Liver (tissue), 9 donors: ENCODE measurements around the gene TWIST1. TPM values are rescaled to one million over a fixed set of nuclear protein-coding genes. Genes with fewer than 3 reads are reported as not detected.

Experiments
- DNase-seq: peaks from one replicate; pipeline ENCODE4 v3.0.0-alpha.2; 2017; ENCODE audit warnings: low spot score
- H3K27ac ChIP-seq, 2 donors: one replicate each; pipeline ENCODE4 v1.7.0; 2013; ENCODE audit warnings: inconsistent platforms in 2 of 2, low read length in 2 of 2, control low read depth in 1 of 2, low read depth in 1 of 2, mild to moderate bottlenecking in 1 of 2
- H3K27me3 ChIP-seq, 4 donors: one replicate each; pipeline versions ENCODE4 v1.6.1 to v1.7.0; 2013; ENCODE audit warnings: low read length in 3 of 4, inconsistent platforms in 1 of 4, mild to moderate bottlenecking in 1 of 4, moderate library complexity in 1 of 4; ENCODE audit not compliant: control insufficient read depth in 4 of 4, insufficient read depth in 4 of 4
- H3K36me3 ChIP-seq, 4 donors: one replicate each; pipeline versions ENCODE4 v1.6.1 to v1.7.0; 2013; ENCODE audit warnings: low read length in 3 of 4, mild to moderate bottlenecking in 3 of 4, low read depth in 1 of 4, moderate library complexity in 1 of 4; ENCODE audit not compliant: control insufficient read depth in 4 of 4, insufficient read depth in 3 of 4
- H3K4me1 ChIP-seq, 4 donors: one replicate each; pipeline versions ENCODE4 v1.6.1 to v1.7.0; 2013; ENCODE audit warnings: low read length in 3 of 4, mild to moderate bottlenecking in 3 of 4, moderate library complexity in 1 of 4; ENCODE audit not compliant: control insufficient read depth in 4 of 4, insufficient read depth in 4 of 4
- H3K4me3 ChIP-seq, 3 donors: one replicate each; pipeline versions ENCODE4 v1.6.1 to v1.7.0; 2013; ENCODE audit warnings: low read length in 3 of 3, control low read depth in 1 of 3, low read depth in 1 of 3, mild to moderate bottlenecking in 1 of 3
- H3K9ac ChIP-seq, 2 donors: one replicate each; pipeline ENCODE4 v1.7.0; 2013; ENCODE audit warnings: low read length in 2 of 2, mild to moderate bottlenecking in 2 of 2, moderate library complexity in 2 of 2, control low read depth in 1 of 2, low read depth in 1 of 2
- H3K9me3 ChIP-seq, 4 donors: one replicate each; pipeline versions ENCODE4 v1.6.1 to v1.7.0; 2013; ENCODE audit warnings: low read length in 3 of 4; ENCODE audit not compliant: control insufficient read depth in 4 of 4
- EGR1 ChIP-seq, 2 donors: IDR thresholded peaks; 2 replicates each; pipeline ENCODE4 v1.6.1; 2016 to 2018; ENCODE audit warnings: antibody characterized with exemption in 2 of 2, low read depth in 2 of 2
- FOXA1 ChIP-seq: IDR thresholded peaks from 2 replicates; pipeline ENCODE4 v1.6.1; 2016; ENCODE audit warnings: antibody characterized with exemption
- FOXA2 ChIP-seq: IDR thresholded peaks from 2 replicates; pipeline ENCODE4 v1.6.1; 2016; ENCODE audit warnings: antibody characterized with exemption
- GABPA ChIP-seq, 2 donors: IDR thresholded peaks in 1 of 2; conservative IDR thresholded peaks in 1 of 2; 2 replicates each; pipeline ENCODE4 v1.6.1; 2016; ENCODE audit warnings: antibody characterized with exemption in 2 of 2, mild to moderate bottlenecking in 1 of 2, moderate library complexity in 1 of 2
- HNF4A ChIP-seq, 2 donors: conservative IDR thresholded peaks; 2 replicates each; pipeline ENCODE4 v1.6.1; 2016; ENCODE audit warnings: antibody characterized with exemption in 2 of 2, mild to moderate bottlenecking in 2 of 2
- HNF4G ChIP-seq: IDR thresholded peaks from 2 replicates; pipeline ENCODE4 v1.6.1; 2016; ENCODE audit warnings: antibody characterized with exemption
- JUND ChIP-seq, 2 donors: IDR thresholded peaks; 2 replicates each; pipeline ENCODE4 v1.6.1; 2016; ENCODE audit warnings: antibody characterized with exemption in 2 of 2
- MAX ChIP-seq: IDR thresholded peaks from 2 replicates; pipeline ENCODE4 v1.6.1; 2016; ENCODE audit warnings: antibody characterized with exemption
- NR2F2 ChIP-seq: IDR thresholded peaks from 2 replicates; pipeline ENCODE4 v1.6.1; 2016; ENCODE audit warnings: antibody characterized with exemption
- RAD21 ChIP-seq, 2 donors: IDR thresholded peaks; 2 replicates each; pipeline ENCODE4 v1.6.1; 2016; ENCODE audit warnings: antibody characterized with exemption in 2 of 2, mild to moderate bottlenecking in 2 of 2
- REST ChIP-seq: IDR thresholded peaks from 2 replicates; pipeline ENCODE4 v1.6.1; 2016; ENCODE audit warnings: antibody characterized with exemption, mild to moderate bottlenecking
- RXRA ChIP-seq, 2 donors: IDR thresholded peaks; 2 replicates each; pipeline ENCODE4 v1.6.1; 2017 to 2018; ENCODE audit warnings: antibody characterized with exemption in 2 of 2, mild to moderate bottlenecking in 1 of 2
- SP1 ChIP-seq: IDR thresholded peaks from 2 replicates; pipeline ENCODE4 v1.6.1; 2018; ENCODE audit warnings: antibody characterized with exemption, mild to moderate bottlenecking
- TAF1 ChIP-seq: conservative IDR thresholded peaks from 2 replicates; pipeline ENCODE4 v1.6.1; 2016; ENCODE audit warnings: antibody characterized with exemption, mild to moderate bottlenecking
- YY1 ChIP-seq: IDR thresholded peaks from 2 replicates; pipeline ENCODE4 v1.6.1; 2016; ENCODE audit warnings: antibody characterized with exemption, mild to moderate bottlenecking
- WGBS: extraction: QIAGEN DNeasy Blood & Tissue Kit; methylation state at CpG from one replicate; pipeline ENCODE4 v1.1.7; 2013; 5-methylcytosine and 5-hydroxymethylcytosine counted together
- polyA plus RNA-seq, 2 donors: library from polyadenylated mRNA; stranded (reverse) in 1 of 2; unstranded in 1 of 2; fragments of 200-250 nt in 1 of 2; fragments of >200 nt in 1 of 2; fragmentation: Nextera tagmentation in 1 of 2; extraction: Ambion mirVana in 1 of 2; gene quantifications; one replicate each; pipeline versions ENCODE4 v1.2.1 to v1.2.3, GENCODE V29; 2013 to 2015
- total RNA-seq, 2 donors: library from RNA; depleted of rRNA; stranded (reverse); fragments of >200 nt; gene quantifications; one replicate each; pipeline ENCODE4 v1.2.3, GENCODE V29; 2014
- TF ChIP-seq, protein P1 (sequence below): IDR thresholded peaks from 2 replicates; pipeline ENCODE4 v1.6.1; 2016; ENCODE audit warnings: antibody characterized with exemption
- TF ChIP-seq, protein P2 (sequence below): IDR thresholded peaks from 2 replicates; pipeline ENCODE4 v1.6.1; 2016; ENCODE audit warnings: antibody characterized with exemption
- TF ChIP-seq, protein P3 (sequence below): fragments of 150-350 bp; IDR thresholded peaks from 2 replicates; pipeline ENCODE4 v1.5.1; 2017; ENCODE audit warnings: improper control_type of control experiment, low read depth, low read length; ENCODE audit not compliant: missing input control
- donor health status: healthy.
- donor health status: healthy.
- donor health status: healthy.
- donor health status: healthy.
- donor health status: healthy.

The TWIST1 gene
- total and polyA plus RNA-seq, 4 donors, result 0.15 to 0.19 (median 0.17) TPM; not detected in 1

DNA sequence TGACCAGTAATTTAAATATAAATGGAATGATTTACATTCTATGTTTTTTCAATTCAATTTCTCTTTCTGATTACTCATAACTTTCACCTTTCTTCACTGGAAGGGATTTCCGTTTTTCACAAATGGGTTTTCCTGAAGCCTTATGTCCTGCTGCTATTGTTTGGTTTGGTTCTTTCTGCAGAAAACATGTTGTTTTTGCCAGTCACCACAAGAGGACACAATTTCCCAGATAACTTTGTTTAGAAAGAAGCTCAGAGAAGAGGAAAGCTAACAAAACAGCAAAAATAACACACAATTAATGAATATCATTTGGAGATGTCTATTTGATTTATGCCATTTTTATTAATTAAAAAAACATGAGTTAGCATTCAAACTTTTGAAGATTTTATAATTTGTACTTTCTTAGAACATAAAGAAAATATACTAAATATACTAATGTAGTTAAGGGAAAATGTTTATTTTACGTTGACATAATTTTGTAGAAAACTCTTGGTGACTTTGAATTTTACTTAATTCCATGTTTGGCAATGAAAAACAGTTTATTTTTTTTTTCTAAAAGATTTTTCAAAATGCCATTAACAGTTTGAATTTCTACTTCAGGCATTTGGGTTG, 4.6 kb upstream of the TWIST1 start:
- no peak for DNase-seq
- no peaks in the 10 kb centered on the region for H3K9me3 ChIP-seq
- WGBS, result 31% methylated on average over 2 of the region's 2 CpGs

DNA sequence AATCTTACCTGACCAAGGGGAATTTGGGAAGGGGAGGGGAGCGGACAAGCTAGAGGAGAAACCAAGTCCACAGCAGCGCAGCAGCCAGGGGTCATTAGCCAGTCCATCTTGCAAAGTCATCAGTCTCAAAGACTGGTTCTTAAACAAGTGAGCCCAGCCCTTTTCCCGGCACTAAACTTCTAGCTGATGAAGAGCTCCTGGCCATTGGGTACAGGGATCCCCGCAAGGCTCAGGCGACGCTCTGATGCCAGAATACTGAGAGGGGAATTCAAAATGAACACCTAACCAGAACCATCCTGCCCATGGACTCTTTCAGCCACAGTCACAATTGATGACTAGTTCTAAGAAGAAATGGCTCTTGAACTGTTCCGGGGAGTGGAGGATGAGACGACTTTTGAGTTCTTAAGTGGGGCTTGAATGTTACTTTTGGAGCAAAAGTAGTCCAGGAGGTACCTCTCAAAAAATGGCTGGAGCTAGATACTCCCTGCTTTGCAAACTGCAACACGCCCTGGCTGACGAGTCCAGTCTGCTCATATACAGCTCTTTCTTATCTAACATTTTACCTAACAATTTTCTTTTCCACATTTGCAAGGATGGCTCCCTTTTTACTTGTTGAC, 2.5 kb upstream of the TWIST1 start:
- H3K9me3 ChIP-seq, result no peaks in the 10 kb centered on the region
- H3K4me1 ChIP-seq, result peaks cover 0 to 18% (median 10%) of the 10 kb centered on the region in 4 donors
- TF ChIP-seq MAX (no peak), RXRA (IDR thresholded peaks at IDR 0.05) (no peak), TAF1 (no peak), NR2F2 (no peak), RAD21 (IDR thresholded peaks at IDR 0.05) (no peak), HNF4G (no peak), HNF4A (conservative IDR thresholded peaks at IDR 0.05) (no peak), FOXA1 (no peak), JUND (IDR thresholded peaks at IDR 0.05) (no peak), FOXA2 (no peak), YY1 (no peak), SP1 (no peak), EGR1 (IDR thresholded peaks at IDR 0.05; ENCODE audit: low read depth in 2 of 2) (no peak), REST (no peak), GABPA (IDR thresholded peaks at IDR 0.05 in 1 of 2, conservative IDR thresholded peaks at IDR 0.05 in 1 of 2) (no peak)
- TF ChIP-seq, protein P1, sequence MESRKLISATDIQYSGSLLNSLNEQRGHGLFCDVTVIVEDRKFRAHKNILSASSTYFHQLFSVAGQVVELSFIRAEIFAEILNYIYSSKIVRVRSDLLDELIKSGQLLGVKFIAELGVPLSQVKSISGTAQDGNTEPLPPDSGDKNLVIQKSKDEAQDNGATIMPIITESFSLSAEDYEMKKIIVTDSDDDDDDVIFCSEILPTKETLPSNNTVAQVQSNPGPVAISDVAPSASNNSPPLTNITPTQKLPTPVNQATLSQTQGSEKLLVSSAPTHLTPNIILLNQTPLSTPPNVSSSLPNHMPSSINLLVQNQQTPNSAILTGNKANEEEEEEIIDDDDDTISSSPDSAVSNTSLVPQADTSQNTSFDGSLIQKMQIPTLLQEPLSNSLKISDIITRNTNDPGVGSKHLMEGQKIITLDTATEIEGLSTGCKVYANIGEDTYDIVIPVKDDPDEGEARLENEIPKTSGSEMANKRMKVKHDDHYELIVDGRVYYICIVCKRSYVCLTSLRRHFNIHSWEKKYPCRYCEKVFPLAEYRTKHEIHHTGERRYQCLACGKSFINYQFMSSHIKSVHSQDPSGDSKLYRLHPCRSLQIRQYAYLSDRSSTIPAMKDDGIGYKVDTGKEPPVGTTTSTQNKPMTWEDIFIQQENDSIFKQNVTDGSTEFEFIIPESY, result no peak
- TF ChIP-seq, protein P2, sequence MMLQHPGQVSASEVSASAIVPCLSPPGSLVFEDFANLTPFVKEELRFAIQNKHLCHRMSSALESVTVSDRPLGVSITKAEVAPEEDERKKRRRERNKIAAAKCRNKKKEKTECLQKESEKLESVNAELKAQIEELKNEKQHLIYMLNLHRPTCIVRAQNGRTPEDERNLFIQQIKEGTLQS, result no peak
- TF ChIP-seq, protein P3, sequence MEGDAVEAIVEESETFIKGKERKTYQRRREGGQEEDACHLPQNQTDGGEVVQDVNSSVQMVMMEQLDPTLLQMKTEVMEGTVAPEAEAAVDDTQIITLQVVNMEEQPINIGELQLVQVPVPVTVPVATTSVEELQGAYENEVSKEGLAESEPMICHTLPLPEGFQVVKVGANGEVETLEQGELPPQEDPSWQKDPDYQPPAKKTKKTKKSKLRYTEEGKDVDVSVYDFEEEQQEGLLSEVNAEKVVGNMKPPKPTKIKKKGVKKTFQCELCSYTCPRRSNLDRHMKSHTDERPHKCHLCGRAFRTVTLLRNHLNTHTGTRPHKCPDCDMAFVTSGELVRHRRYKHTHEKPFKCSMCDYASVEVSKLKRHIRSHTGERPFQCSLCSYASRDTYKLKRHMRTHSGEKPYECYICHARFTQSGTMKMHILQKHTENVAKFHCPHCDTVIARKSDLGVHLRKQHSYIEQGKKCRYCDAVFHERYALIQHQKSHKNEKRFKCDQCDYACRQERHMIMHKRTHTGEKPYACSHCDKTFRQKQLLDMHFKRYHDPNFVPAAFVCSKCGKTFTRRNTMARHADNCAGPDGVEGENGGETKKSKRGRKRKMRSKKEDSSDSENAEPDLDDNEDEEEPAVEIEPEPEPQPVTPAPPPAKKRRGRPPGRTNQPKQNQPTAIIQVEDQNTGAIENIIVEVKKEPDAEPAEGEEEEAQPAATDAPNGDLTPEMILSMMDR, result no peak
- no peak overlapping the region for H3K9ac ChIP-seq
- H3K27me3 ChIP-seq, result peaks cover 0 to 11% (median 4%) of the 10 kb centered on the region in 4 donors
- H3K36me3 ChIP-seq, result no peaks in the 10 kb centered on the region
- no peak overlapping the region for H3K4me3 ChIP-seq
- WGBS, result 16% methylated on average over 10 of the region's 10 CpGs
- DNase-seq, result no peak
- no peak overlapping the region for H3K27ac ChIP-seq

More for the DNA sequence above, 4.6 kb upstream of the TWIST1 start:
- Histone ChIP-seq H3K36me3 (no peaks in the 10 kb centered on the region), H3K4me1 (peaks cover 0 to 8% (median 3%) of the 10 kb centered on the region in 4 donors), H3K4me3 (no peak overlapping the region), H3K27ac (no peak overlapping the region), H3K27me3 (peaks cover 0 to 7% (median 0%) of the 10 kb centered on the region in 4 donors), H3K9ac (no peak overlapping the region)
- TF ChIP-seq HNF4G (no peak), SP1 (no peak), RAD21 (IDR thresholded peaks at IDR 0.05) (peak; percentile 50 to 61), HNF4A (conservative IDR thresholded peaks at IDR 0.05) (no peak), TAF1 (no peak), RXRA (IDR thresholded peaks at IDR 0.05) (no peak), NR2F2 (no peak)
- TF ChIP-seq, protein P3, result peak; percentile 24
